HG02840 (cell line): ENCODE data around the gene ADAMTS12.
A peak's percentile ranks its signal among the peaks of the same experiment; 100 is the strongest.

Experiments used
- ATAC-seq: cut with Tn5 transposase; IDR thresholded peaks from one replicate; pipeline ENCODE4 v1.9.1; 2021; ENCODE audit warnings: mild to moderate bottlenecking, moderate library complexity, moderate number of reproducible peaks; ENCODE audit not compliant: unreplicated experiment, low FRiP score

The ADAMTS12 gene

DNA sequence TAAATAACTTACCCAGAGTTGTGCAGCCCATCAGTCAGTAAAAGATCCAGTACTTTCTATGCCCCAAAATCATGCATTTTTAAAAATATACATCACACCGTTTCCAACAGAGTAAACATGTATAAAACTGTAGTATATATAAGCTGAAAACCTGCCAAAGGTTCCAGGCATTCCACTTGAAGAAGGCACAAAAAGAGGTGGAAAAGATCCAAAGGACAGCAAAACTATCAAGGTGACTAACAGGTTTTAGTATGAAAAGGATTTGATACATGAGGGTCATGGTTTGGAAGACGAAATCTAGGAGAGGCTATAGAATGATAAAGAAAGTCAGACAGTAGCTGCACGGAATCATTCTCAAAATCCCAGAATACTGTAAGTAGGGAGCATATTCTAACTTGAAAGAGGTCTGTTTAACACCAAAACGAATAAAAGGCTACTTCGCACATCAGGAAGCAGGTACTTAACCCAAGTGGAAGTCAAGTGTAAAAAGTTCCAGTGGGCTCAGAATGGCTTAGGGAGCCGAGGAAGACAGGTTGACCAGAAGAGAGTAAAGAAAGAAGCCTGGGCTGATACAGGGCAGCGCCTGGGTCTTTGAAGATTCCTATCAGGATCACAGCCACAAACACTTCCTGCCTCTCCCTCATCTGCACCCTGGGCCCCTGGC lies 207.2 kb downstream of the ADAMTS12 start:
- ATAC-seq = no peak

DNA sequence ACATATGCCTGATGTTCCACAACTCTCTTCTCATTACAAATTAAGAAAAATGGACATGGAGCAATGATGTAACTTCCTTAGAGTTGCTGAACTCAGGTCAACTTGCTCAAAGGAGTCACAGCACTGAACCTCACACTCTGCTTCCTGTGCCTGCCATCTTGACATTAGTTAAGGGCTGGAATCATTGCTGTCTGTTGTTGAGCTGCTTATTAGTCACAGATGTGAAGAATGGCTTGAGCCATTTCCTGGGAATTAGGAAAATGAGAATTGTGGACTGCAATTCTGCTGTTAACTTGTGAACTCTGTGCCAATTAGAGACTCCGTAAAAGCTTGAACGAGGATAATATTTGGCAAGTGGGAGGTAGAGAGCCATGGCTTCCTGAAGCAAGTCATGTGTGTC lies 212.0 kb downstream of the ADAMTS12 start:
- no peak for ATAC-seq

DNA sequence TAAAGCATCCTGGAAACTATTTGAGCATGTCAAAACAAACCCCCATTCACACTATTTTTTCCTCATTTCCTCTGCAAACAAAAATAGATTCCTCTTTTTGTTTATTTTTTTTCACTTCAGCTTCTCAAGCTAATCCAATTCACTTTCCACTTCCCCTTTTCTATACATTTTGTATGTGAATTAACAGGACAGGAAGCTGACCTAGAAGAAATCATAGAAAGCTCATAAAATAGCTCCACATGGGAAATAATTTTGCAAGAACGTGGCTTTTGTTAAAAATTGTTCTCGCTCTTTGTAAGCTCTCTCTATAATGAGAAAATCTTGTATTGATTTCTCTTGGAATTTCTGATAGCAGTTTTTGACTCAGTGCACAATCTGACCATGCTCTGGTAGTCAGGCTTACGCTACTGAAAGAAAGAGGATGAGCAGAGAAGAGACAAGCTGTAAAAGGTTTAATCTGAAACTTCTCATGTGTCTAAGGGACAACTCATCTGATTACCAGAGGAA lies 215.8 kb downstream of the ADAMTS12 start:
- peak; percentile 65 for ATAC-seq

DNA sequence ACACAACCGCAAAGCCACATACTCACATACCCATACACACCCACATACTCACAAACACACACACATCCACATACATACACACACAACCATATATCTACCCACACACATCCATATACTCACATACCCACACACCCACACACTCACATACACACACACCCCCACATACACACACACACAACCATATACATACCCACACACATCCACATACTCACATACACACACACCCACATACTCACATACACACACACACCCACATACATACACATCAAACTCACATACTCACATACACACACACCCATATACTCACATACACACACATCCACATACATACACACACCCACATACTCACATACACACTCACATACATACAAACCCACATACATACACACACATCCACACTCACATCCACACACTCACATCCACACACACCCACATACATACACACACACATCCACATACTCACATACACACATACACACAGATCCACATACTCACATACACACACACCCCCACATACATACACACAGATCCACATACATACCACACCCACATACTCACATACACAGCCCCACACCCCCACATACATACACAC lies 220.0 kb downstream of the ADAMTS12 start:
- no peak for ATAC-seq

DNA sequence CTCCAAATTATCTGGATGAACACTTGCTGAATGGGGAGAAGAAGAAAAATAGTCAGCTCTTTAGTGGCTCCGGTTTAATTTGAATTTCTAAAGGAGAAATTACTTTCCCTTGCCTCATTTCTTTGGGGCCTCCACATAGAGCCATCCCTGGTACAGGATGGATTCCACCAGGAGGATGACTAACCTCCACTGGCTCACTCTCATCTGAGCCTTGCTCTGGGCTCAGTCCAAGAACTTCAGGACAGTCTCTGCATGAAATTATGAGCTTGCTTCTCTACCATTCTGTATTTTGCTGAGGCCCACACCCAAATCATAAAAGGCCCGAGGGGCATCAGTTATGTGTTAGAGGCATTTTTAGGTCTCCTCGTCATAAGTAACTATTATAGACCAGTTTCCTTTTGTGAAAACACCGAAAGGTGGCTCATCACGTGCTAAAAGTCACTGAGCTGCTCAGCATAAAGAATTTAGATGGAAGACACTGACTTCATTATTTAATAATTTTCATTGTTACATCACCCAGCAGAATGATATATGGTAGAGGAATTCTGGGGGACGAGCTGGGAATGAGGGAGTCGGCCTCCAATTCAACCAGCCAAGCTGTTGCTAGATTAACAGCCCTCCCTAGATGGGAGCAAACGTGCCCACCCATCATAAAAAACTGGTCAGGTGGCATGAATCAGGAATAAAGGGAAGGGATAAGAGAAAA lies 228.9 kb downstream of the ADAMTS12 start:
- no peak for ATAC-seq

DNA sequence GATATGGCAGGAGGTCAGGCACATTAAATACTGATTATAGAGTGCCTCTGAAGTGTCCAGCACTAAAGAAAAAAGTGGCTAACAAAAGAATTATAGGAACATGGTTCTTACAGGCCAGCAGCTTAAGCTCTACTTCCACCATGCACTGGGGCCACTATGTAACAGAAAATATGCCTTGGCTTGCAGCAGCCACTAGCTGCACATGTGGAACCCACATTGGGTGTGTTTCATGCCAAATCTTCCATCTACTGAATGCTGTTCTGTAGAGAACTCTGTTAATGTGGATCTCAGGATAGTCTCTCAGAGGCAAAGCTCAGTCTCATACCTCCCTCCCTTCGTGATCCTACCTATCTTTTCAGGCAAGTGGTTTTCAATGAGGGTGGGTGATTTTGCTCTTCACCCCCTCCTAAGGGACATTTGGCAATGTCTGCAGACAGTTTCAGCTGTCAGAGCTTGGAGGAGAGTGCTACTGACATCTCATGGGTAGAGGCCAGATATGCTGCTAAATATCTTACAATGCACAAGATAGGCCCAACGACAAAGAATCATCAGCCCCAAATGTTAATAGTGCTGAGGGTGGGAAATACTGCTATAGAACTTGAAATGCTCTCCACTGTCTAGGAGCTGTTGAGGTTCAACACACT lies 232.1 kb downstream of the ADAMTS12 start:
- ATAC-seq = no peak

DNA sequence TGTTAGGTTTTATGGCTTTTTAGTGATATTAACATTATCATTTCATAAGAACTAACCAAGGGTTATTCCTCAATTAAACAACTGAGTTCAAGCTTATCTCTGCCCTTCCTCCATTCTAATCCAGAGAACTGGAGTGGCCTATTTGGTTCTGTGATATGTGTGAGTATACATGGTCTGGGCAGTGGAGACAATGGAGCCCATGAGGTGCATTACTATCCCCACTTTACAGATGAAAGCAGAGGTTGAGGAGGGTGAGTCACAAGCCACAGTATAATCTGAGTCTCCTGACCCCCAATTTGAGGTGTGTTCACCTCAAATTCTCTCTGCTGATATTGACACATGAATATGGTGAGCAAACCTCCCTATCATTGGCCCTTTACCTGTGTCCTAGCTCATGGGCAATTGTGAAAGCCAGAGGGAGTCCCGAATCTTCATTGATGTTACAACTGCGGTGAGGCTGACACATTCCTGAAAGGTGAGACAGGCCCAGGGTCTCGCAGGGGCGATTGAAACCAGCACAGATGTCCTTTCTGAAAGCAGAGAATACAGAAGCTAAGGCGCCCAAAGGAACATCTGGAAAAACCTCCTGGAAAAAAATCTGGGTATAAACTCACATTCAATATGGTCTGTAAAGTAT lies 233.9 kb downstream of the ADAMTS12 start:
- no peak for ATAC-seq

DNA sequence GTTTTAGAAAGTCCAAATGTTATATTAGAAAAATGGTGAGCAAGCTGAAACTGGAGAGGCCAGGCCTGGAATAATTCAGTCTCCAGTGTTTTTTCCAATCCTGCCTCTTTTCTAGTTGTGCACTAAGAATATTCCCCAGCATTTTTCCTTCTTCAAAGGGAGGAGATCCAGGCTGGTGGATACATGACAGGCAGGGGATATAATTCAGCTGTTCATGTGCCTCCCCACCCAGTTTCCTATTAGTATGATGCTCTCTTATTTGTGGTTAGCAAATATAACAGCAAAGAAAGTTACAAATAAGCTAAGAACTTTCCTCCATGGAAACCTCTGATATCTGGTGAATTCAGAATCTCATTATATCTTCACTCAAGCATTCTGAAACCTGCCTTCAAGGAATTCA lies 234.6 kb downstream of the ADAMTS12 start:
- no peak for ATAC-seq

DNA sequence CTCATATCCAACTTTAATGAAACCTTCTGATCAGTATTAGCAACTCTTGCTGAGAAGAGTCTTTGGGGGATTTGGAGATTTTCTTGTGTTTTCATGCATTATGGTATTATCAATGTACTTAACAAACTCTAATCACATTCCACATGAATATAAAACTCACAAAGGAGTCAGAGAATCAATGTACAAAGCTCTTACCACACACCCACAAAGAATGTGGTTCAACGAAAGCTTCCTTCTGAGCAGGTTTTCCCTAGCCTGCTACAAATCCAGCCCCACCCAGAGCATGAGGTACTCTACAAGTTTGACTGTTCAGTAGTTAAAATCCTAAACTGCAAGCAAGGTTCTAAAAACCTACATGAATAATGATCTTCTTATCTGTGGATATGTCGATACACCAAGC lies 240.9 kb downstream of the ADAMTS12 start:
- no peak for ATAC-seq

DNA sequence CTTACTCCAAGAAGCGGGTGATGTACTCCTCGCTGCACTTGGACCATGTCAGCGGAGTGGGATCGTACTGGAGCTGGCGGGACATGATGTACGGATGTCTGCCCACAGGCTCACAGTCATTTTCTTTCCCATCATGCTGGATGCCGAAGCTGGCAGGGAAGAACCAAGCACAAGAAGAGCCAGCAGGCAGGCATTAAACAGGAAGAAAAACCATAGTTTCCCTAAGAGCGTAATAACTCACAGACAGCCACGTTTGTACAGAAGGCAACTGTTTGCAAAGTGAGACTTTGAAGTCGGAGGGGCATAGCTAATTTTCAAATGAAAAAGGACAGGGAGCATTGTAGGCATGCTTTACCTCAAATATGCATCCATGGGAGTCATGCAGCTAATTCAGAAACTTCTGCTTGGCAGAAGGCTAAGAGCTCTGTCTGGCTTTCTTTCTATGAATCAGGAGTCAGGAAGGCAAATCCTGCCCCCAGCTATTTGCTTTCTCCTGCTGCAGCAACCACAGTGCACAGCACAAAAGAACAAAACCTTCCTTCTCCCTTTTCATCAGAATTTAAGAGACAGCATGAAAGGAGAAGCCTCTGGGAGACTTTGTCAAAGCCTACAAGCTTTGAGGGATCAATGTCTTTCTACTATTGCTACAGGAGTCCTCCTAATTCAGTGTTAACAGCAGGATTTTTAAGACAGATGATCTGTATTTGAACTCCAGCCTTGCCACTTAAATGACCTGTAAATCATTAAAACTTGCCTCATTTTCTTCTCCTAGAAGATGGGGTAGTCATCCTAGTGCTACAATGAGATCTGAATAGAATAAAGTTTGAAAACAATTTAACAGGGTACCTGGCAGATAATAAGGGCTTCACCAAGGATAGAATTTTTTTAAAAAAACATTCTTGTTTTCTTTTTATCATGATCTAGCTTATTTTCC lies 242.0 kb downstream of the ADAMTS12 start:
- no peak for ATAC-seq

DNA sequence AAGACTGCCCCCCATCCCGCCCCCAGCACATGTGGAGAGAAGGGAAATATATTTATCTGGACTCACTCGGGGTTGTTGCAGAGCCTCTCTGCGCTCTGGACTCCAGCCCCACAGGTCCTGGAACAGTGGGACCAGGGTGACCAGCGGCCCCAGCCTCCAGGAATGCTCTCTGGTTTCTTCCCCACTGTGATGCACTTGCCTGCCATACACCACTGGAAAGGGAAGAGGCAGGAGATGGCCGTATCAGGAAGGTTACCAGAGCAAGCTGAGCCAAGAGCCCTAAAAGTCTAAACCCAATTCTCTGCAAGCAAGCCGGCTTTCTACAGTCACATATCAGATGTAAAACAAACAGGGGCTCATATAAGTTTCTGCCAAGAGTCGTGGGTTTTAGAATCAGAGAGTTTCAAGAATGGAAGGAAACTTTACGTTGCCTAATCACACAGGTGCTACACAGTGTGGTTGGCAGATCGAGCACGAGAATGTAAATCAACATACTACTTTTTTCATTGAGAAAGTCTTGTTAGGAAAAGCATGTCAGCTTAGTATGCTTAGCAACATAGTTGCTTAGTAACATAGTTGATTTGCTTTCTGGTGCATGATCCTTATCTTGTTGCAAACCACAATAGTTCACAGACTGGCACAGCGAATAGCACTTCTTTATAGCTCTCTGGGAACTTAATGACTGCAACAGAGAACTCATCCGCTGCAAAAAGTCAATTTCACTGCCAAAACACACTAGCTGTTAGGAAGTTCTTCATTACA lies 249.9 kb downstream of the ADAMTS12 start:
- ATAC-seq = no peak

DNA sequence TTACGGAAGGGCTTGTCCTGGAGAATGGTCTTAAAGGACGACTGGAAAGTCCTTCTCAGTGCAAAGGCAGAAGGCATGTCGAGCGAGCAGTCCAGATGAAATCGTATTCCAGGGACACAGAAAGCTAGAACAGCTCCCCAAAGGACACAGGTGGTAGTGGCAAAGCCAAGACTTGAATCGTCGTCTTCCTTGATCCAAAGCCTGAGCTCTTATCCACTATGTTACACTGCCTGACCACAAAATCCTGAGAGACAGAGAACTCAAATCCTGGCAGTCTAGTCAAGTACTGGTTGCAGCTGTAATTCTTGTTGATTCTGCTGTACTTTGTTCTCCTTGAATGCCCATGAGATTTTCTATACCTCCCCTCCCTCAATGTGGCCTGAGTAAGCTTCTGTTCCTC lies 252.3 kb downstream of the ADAMTS12 start:
- ATAC-seq = no peak

DNA sequence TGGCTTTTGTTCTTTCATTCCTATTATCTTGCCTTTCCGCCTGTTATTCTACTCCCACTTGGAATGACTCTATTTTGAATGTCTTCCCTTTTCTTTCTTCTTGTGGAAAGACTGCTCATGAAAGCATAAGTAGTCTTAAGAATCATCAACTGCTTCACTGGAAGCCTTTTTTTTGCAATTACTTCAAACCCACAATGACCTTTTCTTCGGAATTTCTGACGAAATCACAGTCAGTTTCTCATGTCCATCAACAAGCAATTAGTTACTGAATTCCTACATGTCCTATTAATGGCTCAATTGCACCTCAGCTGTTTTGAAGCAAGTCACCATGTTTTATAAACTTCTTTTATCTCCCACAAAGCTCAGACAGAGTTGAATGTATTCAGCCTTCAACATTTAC lies 254.8 kb downstream of the ADAMTS12 start:
- no peak for ATAC-seq

DNA sequence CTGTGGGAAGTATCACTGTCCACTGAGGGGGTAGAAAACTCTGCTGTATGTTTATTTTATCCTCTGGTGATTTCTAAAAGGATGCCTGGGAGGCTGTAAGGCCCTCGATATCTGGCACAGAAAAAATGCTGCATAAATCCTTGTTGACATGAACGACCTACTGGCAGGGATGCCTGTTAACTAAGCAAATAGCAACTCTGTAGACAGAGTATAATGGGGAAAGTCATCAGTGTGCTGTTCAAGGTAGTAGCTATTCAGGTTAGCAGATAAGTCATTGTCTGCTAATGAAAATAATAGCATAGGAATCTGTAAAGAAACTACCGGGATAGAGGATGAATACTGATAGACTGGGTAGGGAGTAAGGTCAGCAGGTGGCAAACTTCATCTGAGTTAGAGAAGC lies 256.2 kb downstream of the ADAMTS12 start:
- no peak for ATAC-seq

DNA sequence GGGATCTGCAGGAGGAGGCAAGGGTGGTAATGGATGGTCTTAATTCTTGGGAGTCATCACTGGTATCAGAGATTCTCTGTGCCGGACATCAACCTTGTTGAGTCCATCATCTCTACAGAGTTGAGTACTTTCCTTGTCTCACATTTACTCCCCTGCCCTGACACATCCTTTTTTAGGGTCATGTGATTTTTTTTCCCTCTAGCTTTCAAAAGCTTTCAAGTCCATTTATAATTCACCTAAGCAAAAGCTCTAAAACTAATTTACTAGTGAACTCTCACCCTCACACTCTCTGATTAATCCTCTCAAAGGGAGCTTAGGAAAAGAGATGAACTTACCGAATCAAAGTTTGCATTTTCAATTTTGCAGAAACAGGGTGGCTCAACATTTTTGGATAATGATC lies 258.1 kb downstream of the ADAMTS12 start:
- ATAC-seq = no peak

DNA sequence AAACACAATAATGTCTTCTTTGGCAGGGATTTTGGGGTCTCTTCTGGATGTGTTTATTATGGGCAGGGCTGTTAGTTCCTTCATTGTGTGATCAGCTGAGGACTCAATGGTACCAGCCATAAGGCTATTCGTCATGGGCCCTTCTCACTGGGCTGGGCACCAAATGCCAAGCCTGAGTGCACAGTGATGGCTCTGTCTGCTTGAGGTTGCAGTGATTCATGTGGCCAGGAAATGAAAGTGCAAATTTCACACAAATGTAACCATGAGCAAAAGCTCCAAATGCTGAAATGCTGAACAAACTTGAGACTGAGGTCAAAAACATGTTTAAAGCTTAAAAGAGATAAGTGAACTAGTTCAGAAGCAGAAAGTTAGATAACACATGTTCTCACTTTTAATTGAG lies 260.0 kb downstream of the ADAMTS12 start:
- ATAC-seq = no peak

DNA sequence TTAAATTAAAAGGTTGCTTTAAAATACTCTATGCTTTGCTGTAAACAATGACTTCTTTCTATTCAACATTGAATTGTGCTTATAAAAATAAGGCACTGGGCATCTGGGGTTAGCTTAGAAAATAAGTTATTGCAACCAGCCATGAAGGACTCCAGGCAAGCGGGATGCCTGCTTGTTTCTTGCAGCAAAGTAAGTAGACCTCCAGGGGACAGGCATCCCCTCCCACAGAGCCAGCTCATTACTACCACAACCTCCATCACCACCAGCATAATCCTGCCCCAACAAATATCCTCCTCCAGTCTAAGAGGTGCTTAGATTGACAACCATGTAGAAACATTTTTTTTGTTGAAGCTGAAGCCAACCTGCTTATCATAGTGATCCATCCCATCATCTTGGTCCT lies 260.7 kb downstream of the ADAMTS12 start:
- no peak for ATAC-seq

DNA sequence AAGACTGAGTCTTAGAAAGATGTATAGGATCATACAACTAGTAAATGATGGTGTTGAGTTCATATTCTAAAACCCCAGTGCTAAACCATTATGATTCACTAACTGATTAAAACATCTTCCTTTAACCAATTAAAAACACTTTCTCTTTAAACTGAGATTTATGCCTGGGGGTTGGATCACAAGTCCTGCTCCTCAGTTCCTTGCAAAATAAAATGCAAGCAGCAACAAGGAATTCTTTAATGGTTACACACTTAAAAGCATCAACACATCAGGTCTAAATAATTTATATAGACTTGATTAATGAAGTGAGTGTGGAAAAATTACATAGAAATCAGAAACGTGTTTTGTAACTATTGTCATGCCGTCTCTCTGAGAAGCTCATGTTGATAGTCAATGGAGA lies 261.8 kb downstream of the ADAMTS12 start:
- ATAC-seq = no peak

DNA sequence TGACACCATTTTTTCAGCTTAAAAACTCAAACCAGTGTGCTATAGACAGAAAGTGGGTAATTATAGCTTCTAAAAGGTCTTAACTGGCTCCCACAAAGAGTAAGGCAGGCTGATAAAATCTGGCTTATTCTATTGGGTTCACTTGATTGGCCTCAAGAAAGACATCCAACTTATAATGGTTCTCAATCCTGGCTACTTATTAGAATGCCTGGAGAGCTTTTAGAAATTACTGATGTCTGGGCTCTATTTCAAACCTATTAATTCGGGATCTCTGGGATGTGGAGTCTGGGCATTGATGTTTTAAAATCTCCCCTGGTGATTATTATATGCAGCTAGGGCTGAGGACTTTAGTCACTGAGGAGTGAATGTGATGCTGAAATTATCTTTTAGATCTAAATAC lies 263.0 kb downstream of the ADAMTS12 start:
- ATAC-seq = no peak
